Body of pancreas (tissue), 4 donors: ENCODE data around the gene FCHSD2. TPM values are rescaled to one million over a fixed set of nuclear protein-coding genes. Genes with fewer than 3 reads are reported as not detected.

Experiments
- ATAC-seq: fragments of 150-250 bp; one replicate; pipeline ENCODE4 v1.9.1; 2016
- DNase-seq, 4 donors: peaks; one replicate each; pipeline ENCODE4 v3.0.0-alpha.2; 2019
- H3K27ac ChIP-seq, 4 donors: fragments of 200-600 bp; sonication (generic); 1 replicate in 3 of 4; 2 replicates in 1 of 4; pipeline versions ENCODE4 v1.5.1 to v1.6.1; 2016 to 2019; ENCODE audit warnings: mild to moderate bottlenecking in 1 of 4, mixed read lengths in 1 of 4, moderate library complexity in 1 of 4
- H3K27me3 ChIP-seq, 2 donors: fragments of 200-600 bp; sonication (generic); one replicate each; pipeline ENCODE4 v1.6.0; 2016; ENCODE audit warnings: mild to moderate bottlenecking in 1 of 2
- H3K36me3 ChIP-seq, 2 donors: fragments of 200-600 bp; sonication (generic); replicated peaks in 1 of 2; 2 replicates each; pipeline ENCODE4 v1.5.1; 2016; ENCODE audit warnings: low read depth in 2 of 2; ENCODE audit not compliant: insufficient read depth in 1 of 2
- H3K4me1 ChIP-seq: fragments of 200-600 bp; sonication (generic); one replicate; pipeline ENCODE4 v1.6.0; 2016
- H3K4me3 ChIP-seq, 2 donors: fragments of 200-600 bp; sonication (generic); 1 replicate in 1 of 2; 2 replicates in 1 of 2; pipeline ENCODE4 v1.5.1; 2016 to 2019
- H3K9me3 ChIP-seq, 3 donors: fragments of 200-600 bp; sonication (generic); 1 replicate in 2 of 3; 2 replicates in 1 of 3; pipeline ENCODE4 v1.5.1; 2016
- CTCF ChIP-seq, 7 experiments: fragments of 450-650 bp in 4 of 7; fragments of 200-600 bp in 3 of 7; sonication (generic) in 3 of 7; IDR thresholded peaks; one replicate each; pipeline ENCODE4 v1.5.1; 2016 to 2019; ENCODE audit warnings: antibody characterized with exemption in 7 of 7
- POLR2A ChIP-seq, 3 donors: fragments of 450-650 bp; IDR thresholded peaks; one replicate each; pipeline ENCODE4 v1.6.1; 2016; ENCODE audit warnings: antibody characterized with exemption in 3 of 3, mild to moderate bottlenecking in 2 of 3
- whole genome bisulfite sequencing, 2 donors: methylation state at CpG; one replicate each; pipeline ENCODE4 v1.1.5; 2017; 5-methylcytosine and 5-hydroxymethylcytosine counted together
- intact Hi-C: fragments of 100-400 bp; cut with DNase I; formaldehyde crosslinking; loops from one replicate; pipeline ENCODE4 v1.15.1; 2023
- total RNA-seq, 2 donors: library from RNA; depleted of rRNA; stranded (reverse); fragments of >200 nt; gene quantifications; one replicate each; pipeline ENCODE4 v1.1.0, GENCODE V29; 2016

FCHSD2 gene
- total RNA-seq, 2 donors from 2014 or later = 7.3 to 8.0 TPM

DNA sequence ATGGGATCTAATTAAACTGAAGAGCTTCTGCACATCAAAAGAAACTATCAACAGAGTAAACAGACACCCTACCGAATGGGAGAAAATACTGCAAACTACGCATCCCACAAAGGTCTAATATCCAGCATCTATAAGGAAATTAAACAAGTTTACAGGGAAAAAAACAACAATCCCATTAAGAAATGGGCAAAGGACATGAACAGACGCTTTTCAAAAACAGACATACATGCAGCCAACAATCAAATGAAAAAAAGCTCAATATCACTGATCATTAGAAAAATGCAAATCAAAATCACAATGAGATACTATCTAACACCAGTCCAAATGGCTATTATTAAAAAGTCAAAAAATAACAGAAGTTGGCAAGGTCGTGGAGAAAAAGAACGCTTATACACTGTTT lies 117.5 kb downstream of the FCHSD2 start:
- H3K9me3 ChIP-seq = peaks cover 0 to 18% (median 0%) of the 10 kb centered on the region in 3 donors
- ATAC-seq = no peak
- no peak overlapping the region for H3K4me3 ChIP-seq
- H3K27ac ChIP-seq = no peak overlapping the region
- no peak for DNase-seq
- intact Hi-C loops = no loop called here
- H3K36me3 ChIP-seq = no peaks in the 10 kb centered on the region
- H3K4me1 ChIP-seq = no peaks in the 10 kb centered on the region
- 92 to 93% methylated on average over 5 of the region's 5 CpGs for WGBS, 2 donors
- no peaks in the 10 kb centered on the region for H3K27me3 ChIP-seq
- TF ChIP-seq CTCF (IDR thresholded peaks at IDR 0.05) = no peak
- no peak for TF ChIP-seq POLR2A (IDR thresholded peaks at IDR 0.05)

GRCh38 chr11:73019996-73020395 lies 122.1 kb downstream of the FCHSD2 start:
- WGBS, 2 donors = 69 to 79% methylated on average over 1 of the region's 1 CpG
- H3K27me3 ChIP-seq = no peaks in the 10 kb centered on the region
- DNase-seq (no peak), ATAC-seq (no peak)
- H3K36me3 ChIP-seq = no peaks in the 10 kb centered on the region
- H3K4me3 ChIP-seq = no peak overlapping the region
- no peaks in the 10 kb centered on the region for H3K4me1 ChIP-seq
- TF ChIP-seq POLR2A (IDR thresholded peaks at IDR 0.05) (no peak), CTCF (IDR thresholded peaks at IDR 0.05) (no peak)
- intact Hi-C loops = no loop called here
- H3K27ac ChIP-seq = no peak overlapping the region
- H3K9me3 ChIP-seq = peaks cover 0 to 7% (median 0%) of the 10 kb centered on the region in 3 donors

- no peak for DNase-seq
- intact Hi-C loops = no loop called here
- Histone ChIP-seq H3K36me3 (no peaks in the 10 kb centered on the region), H3K4me3 (no peak overlapping the region), H3K4me1 (no peaks in the 10 kb centered on the region), H3K9me3 (peaks cover 0 to 2% (median 0%) of the 10 kb centered on the region in 3 donors), H3K27ac (no peak overlapping the region), H3K27me3 (no peaks in the 10 kb centered on the region)
- TF ChIP-seq CTCF (IDR thresholded peaks at IDR 0.05) = no peak
- no peak for TF ChIP-seq POLR2A (IDR thresholded peaks at IDR 0.05)
- no peak for ATAC-seq
Observed at GRCh38 chr11:73019449-73019848, 122.7 kb downstream of the FCHSD2 start.

DNA sequence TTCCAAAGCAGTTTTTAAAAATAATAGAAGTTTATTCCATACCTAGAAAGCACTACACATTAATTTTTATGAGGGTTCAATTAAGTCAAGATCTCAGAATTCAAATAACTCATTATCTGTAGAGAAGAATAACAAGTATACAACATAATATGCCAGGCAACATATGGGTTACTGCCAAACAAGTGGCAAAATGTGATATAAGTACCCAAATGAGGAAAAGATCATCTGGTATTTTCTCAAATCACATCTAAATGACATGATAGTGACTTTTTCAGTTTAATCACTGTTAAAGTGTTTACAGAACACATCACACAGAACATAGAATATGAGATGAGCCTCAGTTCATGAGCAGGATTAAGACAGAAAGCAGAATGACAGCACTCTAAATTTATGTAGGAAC lies 123.3 kb downstream of the FCHSD2 start:
- no peak for TF ChIP-seq CTCF (IDR thresholded peaks at IDR 0.05)
- intact Hi-C loops = no loop called here
- no peaks in the 10 kb centered on the region for H3K36me3 ChIP-seq
- DNase-seq = no peak
- no peak for ATAC-seq
- no peaks in the 10 kb centered on the region for H3K9me3 ChIP-seq
- H3K4me3 ChIP-seq = no peak overlapping the region
- no peak overlapping the region for H3K27ac ChIP-seq
- H3K27me3 ChIP-seq = no peaks in the 10 kb centered on the region
- H3K4me1 ChIP-seq = no peaks in the 10 kb centered on the region

- no peaks in the 10 kb centered on the region for H3K27me3 ChIP-seq
- H3K4me1 ChIP-seq = no peaks in the 10 kb centered on the region
- intact Hi-C loops = no loop called here
- WGBS, 2 donors = 94 to 96% methylated on average over 8 of the region's 8 CpGs
- DNase-seq = no peak
- H3K36me3 ChIP-seq = no peaks in the 10 kb centered on the region
- TF ChIP-seq POLR2A (IDR thresholded peaks at IDR 0.05) (no peak), CTCF (IDR thresholded peaks at IDR 0.05) (no peak)
- no peaks in the 10 kb centered on the region for H3K9me3 ChIP-seq
- ATAC-seq = no peak
- no peak overlapping the region for H3K27ac ChIP-seq
- H3K4me3 ChIP-seq = no peak overlapping the region
Observed at GRCh38 chr11:73017024-73017751, 124.9 kb downstream of the FCHSD2 start.
